HG03139 (cell line): ENCODE data around the gene ABCA5.
"Not testable (repeated sequence)": the region's sequence is repeated elsewhere in the genome, so short reads cannot be mapped to it uniquely, and the experiment has no call there.

ENCODE experiments used
- ATAC-seq: cut with Tn5 transposase; IDR thresholded peaks from one replicate; pipeline ENCODE4 v1.9.1; 2021; ENCODE audit not compliant: unreplicated experiment

ABCA5 gene

DNA sequence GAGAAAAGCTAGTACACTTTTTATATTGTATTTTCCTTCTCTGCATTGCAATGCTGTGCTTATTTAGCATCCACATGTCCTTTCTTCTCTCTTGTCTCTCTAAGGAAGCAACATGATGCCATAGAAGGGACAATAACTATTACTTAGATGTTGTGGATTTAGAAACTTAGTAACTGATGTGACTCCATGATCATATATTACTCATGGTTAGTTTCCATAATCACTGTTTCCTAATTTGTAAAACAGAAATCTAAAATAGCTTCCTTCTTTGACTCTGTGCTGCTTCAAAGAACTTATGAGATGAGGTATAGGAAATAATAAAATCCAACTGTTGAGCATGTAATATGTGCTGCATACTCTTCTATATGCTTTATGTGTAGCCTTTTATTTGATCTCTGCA, 6.6 kb upstream of the ABCA5 start:
- no peak for ATAC-seq

DNA sequence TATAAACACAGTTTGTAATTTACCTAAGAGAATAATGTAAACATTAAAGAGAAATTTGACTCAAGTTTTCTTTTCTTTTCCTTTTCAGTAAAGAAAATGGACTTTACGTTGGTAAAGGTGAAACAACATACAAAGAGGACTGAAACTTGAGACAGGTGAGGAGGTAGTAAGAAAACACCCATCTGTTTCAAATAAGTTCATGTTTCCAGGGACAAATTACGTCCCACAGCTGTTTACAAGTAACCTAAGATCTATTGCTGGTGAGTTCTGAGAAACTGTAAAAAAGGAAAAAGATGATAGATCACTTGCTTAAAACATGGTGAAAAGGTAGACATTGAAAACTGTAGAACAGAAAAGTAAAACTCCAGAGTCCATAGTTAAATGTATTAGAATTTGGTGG, 4.8 kb upstream of the ABCA5 start:
- no peak for ATAC-seq

DNA sequence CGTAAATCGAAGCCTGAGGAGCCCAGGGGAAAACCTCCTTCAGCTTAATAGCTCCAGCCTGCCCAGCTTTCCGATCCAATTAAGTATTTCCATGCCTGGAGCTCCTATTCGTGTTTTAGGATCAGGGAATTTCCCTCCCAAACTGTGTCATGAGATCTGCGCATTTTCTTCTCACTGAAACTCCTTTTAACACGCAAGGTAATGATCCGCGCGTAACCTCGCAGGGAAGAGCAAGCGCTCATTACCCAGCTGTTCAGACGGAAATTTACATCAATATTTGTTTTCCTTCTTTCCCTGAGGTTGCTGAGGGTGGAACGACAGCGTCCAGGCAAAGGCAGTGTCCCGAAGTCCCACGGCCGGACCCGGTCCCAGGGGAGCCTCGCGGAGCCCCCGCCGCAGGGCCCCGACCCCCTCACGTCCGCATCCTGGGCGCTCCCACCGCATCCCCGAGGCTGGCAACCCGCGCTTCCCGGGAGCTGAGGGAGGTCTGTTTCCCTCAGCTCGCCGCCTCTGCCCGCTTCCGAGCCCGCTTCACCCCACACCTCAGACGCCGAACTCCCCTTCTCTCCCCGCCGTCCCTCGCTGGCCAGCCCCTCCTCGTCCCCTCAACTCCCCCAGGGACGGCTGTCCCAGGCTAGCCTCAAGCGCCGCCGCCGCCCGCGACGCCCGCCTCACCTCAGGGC, 415 bp downstream of the ABCA5 start:
- no peak for ATAC-seq

DNA sequence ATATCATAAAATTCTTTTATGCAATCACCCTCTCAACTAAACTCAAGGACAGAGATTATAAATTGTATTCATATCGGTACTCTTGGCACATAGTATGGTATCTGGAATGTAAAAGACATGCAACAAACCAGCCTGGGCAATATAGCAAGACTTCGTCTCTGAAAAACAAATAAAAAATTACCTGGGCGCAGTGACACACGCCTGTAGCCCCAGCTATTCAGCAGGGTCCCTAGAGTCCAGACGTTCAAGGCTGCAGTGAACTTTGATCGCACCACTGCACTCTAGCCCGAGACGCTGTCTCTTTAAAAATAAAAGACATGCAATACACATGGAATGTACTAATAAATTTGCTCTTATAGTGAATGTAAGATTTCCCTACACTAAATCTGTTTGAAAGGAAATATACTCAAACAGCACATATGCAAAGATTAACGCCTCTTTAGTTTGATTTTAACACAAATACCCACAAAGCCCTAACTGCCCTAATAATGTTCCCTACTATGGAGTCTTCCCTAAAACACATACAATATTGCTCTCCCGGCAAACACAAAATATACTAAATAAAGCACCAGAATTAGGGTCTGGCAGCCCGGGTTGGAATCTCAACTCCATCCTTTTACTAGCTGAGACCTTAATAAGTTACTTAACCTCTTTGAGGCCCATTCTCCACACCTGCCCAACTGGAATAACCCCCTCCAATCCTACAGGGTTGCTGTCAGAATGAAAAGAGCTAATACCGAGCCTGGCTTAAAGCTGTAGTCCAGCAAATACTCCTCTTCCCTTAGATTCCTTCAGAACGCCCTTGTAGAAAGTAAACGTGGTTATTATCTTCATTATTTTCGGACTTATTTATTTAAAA, 1.2 kb downstream of the ABCA5 start:
- ATAC-seq, result no peak

DNA sequence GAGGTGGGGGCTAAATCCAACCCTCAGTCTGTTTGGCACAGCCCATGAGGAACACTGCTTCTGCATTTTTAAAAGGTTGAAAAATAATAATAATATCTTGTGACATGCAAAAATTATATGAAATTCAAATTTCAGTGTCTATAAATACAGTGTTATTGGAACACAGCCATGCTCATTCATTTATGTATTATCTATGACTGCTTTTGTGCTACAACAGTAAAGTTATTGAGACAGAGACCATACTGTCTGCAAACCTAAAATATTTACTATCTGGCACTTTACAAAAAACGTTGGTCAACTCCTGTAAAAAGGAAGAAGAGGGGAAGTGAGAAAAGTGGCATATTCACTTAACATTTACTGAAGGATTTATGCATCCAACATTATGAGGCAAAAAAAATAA, 3.1 kb downstream of the ABCA5 start:
- ATAC-seq, result no peak

DNA sequence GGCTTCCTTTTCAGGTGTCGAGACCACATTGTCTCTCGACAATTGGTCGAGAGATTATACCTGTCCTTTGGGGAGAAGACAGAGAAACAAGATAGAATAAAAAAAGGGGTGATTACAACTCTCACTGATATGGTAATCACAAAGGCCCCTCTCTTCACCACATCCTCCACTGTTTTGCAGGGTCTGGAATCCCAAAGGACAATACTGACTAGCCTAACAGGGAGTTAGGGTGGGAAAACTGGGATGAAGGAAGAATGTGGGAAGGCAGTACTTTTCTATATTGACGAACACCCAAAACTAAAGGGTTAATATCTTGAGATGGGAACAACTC, 6.1 kb downstream of the ABCA5 start:
- no peak for ATAC-seq

DNA sequence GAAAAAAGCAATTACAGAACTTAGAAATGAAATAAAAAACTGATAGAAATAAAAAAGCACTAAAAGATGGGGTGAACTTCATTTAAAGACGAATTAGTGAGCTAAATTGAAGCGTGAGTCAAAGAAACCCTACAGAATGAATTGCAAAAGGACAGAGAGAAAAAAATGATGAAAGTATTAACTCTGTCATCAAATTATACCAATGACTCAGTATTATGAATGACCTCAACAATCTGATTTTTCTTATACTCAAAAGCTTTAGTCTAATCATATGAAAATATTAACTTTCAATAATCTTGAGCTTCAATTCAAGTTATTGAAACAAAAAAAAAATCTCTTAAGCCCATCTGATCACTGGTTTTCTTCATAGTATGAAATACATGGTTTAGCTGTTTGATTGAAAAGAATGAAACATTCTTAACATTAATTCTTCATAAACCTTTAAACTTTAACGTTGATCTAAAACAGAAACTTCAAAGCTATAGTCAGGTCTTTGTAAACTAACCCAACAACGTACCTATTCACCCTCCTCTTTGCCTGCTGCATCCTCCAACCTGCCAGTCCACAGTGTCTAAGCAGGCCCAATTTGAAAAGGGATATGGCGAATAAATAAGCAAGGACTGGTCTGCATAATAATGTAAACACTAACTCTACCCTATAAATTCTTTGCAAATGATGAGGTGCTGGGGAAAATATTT, 6.6 kb downstream of the ABCA5 start:
- no peak for ATAC-seq

DNA sequence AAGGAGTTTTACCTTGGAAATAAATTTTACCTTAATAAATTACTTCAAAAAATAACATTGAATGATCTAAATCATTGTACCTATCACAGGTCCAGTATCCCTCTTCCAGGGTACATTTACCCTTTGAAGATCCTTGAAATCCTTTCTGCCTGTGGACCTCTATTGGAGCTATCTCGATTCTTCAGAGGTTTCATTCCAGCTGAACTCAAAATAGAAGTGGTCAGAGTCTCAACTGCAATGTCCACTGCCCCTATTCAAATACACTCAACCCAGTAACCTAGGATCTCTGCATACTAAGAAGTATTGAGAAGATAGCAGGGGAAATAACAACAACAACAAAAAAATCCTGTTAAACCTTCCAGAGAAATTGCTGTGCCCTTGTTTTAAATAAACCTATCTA, 9.3 kb downstream of the ABCA5 start:
- ATAC-seq, result no peak

DNA sequence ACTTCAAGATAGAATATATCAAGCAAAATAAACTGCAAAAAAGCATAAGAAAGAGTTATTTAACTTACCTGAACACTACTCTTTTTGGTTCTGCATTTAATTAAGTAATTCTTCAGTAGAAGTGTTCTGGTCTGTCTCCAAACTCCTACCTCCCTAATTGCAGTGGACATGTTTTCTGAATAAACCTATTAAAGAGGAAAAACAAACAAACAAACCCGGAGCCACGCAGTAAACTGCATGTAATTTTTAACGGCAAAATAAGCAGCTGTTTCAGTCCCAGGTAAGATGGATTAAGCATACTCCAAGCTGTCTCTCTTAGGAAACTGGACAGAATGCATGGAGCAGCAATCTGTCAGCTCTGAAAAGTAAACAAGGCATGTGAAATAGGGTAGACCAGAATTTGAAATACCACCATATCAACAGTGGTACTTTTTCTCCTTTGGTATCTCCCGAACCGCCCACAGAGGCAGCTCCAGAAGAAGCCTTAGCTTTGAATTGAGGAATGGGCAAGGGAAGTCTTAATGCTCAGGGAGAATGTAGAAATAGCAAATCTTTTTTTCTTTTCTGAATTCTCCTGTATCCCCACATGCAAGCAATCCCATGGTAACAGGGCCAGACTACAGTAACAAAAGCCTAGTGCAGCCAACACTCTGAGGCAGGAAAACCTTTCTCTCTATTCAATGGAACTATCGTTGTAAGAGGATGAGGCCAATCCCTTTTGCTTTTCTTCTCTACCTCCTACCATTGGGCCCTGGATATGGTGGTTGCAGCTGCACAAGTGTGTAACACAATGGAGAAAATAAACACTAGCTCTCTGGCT, 12.5 kb downstream of the ABCA5 start:
- no peak for ATAC-seq

DNA sequence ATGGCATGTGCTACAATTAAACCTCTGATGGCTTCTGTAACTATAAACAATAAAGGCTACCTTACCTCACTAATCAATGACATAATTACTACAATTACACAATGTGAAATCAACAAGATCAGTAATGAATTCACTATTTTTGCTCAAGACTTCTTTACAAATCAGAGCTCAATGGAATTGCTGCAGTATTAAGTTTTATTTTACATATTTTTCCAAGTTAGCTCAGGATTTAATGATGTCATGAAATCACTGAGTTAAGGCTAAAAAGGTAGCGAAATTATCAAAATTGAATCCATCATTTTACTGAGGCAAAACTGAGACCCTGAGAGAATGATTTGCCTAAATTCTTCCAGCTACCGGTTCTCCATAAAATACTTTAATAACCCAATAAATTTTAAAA, 21.8 kb downstream of the ABCA5 start:
- ATAC-seq, result no peak

DNA sequence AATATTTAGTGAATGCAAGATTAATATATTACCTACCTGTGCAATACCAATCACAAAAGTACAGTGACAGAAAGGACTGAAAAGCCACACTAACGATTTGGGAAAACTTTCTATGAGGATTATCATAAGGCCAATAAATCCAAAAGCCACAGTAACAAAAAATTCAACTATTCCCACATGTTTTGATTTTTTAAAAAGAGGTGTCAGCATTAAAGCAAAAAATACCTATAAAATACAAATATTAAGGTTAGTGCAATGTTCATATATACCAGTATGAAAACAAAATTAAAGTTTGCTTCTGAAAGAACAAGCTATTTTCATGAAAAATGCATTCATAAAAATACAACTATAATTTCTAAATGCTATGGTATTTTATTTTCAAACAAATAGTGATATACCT, 24.3 kb downstream of the ABCA5 start:
- ATAC-seq, result no peak

DNA sequence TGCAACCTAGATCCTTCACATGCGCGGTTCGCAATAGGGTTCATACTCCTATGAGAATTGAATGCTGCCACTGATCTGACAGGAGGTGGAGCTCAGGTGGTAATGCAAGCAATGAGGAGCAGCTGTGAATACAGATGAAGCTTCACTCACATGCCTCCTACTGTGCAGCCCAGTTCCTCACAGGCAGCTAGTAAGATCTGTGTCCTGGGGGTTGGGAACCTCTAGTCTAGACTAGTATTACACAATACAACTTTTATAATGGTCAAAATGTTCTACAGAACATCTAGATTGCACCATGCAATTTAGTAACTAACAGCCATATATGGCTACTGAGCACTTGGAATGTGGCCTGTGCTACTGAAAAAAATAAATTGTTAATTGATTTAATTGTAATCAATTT, 26.7 kb downstream of the ABCA5 start:
- ATAC-seq, result no peak

DNA sequence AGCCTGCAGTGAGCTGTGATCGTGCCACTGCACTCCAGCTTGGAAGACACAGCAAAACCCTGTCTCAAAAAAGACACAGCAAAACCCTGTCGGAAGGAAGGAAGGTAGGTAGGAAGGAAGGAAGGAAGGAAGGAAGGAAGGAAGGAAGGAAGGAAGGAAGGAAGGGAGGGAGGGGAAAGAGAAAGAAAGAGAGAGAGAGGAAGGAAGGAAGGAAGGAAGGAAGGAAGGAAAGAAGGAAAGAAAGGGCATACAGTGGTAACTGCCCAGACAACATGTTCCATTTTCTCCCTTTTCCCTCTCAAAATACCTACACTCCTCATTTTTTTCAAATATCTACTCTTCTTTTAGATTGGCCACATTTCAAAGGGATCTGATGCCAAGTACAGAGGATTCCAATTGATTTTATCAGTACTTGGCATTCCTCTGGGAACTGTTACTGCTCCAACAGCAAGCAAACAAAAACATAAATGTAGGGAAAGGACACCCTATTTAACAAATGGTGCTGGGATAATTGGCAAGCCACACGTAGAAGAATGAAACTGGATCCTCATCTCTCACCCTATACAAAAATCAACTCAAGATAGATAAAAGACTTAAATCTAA, 28.7 kb downstream of the ABCA5 start:
- ATAC-seq, result not testable (repeated sequence)

DNA sequence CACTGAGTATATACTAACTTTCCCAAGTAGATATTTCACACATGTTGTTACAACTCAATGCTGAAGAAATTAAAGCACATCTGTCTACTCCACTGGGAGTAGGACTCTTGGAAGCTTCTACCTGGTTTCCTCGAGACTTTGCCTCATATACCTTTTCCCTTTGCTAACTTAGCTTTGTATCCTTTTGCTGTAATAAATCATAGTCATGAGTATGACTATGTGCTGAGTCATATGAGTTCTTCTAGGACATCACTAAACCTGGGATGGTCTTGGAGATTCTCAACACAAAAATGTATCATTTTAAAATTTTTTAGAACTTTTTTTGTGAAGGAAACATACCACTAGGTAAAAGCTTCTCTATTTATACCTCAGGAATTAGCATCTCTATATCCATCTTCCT, 39.8 kb downstream of the ABCA5 start:
- no peak for ATAC-seq

DNA sequence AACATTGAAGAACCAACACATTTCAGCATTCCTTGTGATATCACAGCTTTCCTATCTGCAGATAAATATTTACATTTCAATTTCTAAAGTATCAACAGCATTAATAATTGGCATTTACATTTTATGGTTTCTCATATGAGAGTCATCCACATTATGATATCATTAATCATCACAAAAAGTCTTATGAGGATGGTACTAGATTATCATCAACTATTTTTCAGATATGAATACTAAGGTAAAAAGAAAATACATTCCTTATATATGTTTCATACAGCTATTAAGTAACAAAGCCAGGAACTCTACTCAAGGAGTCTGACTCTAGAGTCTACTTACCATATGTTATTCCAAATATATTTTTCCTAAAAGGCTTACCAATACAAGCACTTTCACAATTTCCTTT, 40.7 kb downstream of the ABCA5 start:
- ATAC-seq, result no peak

DNA sequence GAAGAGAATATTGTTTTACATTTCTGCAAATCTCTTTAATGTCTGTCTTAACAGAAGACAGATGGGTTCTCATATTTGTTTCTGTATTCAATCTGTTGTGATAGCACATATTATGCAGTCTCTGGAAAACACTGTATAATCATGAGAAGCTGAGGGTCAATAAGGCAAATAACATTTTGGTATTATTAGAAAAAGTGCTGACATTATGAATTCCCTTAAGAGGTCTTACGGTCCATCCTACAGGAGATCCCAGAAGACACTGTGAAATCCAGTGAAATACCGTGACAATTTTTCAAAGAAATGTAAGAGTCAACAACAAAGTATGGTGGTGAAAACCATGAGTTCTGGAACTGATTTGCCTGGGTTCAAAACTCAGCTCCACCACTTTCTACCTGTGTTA, 42.3 kb downstream of the ABCA5 start:
- ATAC-seq, result no peak

DNA sequence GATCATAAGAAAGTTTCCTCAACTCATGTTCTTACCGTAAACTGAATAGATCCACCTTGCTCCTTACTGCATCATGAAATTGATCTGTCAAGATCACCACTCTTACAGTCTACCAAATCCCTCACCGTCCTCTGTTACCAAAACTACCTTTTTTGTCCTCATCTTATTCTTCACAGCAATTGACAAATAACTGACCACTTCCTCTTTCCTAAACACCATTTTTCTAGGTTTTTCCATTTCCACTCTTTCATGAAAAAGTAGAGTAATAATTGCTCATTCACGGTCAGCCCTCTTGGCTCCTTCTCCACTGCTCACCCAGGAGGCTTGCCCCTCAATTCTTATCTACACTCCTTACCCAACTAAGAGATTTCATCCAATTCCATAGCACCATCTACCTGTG, 44.9 kb downstream of the ABCA5 start:
- ATAC-seq, result no peak

DNA sequence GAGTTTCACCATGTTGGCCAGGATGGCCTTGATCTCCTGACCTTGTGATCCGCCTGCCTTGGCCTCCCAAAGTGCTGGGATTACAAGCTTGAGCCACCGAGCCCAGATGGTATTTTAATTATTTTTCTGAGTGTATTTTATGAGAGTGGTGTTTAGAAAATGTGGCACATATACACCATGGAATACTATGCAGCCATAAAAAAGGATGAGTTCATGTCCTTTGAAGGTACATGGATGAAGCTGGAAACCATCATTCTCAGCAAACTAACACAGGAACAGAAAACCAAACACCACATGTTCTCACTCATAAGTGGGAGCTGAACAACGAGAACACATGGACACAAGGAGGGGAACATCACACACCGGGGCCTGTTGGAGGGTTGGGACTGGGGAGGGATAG, 50.7 kb downstream of the ABCA5 start:
- not testable (repeated sequence) for ATAC-seq

DNA sequence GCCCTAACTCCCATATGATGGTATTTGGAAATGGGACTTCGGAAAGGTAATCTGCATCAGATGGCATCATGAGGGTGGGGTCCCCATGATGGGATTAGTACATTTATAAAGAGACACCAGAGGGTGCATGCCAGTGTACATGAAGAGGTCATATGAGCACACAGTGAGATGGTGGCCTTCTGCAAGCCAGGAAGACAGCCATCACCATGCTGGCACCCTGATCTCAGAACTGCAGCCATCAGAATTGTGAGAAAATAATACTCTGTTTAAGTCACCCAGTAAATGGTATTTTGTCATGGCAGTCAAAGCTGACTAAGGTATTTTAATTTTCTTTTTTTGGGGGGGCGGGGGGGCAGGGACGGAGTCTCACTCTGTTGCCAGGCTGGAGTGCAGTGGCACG, 51.2 kb downstream of the ABCA5 start:
- ATAC-seq, result no peak

DNA sequence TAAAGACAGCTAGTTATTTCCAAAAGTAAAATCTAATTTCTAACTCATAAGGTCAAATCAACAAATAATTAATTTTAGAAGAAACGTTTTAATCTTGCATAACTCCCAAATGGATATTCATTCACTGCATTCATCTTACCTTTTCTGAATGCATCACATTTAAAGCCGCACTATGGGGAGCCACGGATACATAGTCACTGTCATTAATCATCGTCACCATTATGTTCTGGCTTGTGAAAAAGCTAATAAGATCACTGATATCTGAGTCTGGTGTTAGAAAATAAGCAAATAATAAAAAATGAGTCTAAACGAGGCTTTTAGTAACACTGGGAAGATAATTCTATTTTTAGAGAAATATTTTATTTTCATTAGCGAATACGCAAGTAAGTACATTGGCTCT, 55.9 kb downstream of the ABCA5 start:
- no peak for ATAC-seq
